HG03159 (cell line): Measurements from ENCODE around the gene IGSF8.

ENCODE experiments used
- ATAC-seq: cut with Tn5 transposase; IDR thresholded peaks from one replicate; pipeline ENCODE4 v1.9.1; 2021; ENCODE audit warnings: mild to moderate bottlenecking, moderate library complexity; ENCODE audit not compliant: unreplicated experiment

Gene IGSF8

DNA sequence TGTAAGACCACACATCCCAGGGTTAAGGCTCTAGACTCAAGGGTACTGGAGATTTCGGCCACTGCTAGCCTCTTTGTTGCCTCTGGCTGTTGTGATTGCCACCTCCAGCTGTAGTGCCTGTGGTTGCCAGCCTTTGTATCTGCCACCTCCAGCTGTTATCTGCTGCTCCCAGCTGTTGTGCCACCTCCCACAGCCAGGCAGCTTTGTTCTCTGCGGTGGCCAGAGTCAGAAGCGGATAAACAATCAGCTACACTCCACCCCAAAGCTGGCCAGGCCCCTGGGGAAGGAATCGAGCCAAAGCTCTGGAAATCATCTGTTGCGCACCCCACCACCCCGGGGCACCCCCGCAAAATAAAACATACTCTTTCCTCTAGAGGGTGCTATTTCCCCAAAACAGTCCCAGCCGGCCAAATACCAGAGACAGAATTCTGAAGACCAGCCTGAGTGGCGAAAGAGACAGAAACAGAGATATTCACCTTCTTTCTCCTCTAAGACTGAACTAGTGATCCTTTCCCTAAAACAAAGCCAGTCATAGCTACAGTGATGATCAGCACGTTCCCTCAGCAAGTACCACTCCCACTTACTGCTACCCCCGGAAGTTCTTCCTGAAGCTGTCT lies 51.8 kb downstream of the IGSF8 start:
- no peak for ATAC-seq

DNA sequence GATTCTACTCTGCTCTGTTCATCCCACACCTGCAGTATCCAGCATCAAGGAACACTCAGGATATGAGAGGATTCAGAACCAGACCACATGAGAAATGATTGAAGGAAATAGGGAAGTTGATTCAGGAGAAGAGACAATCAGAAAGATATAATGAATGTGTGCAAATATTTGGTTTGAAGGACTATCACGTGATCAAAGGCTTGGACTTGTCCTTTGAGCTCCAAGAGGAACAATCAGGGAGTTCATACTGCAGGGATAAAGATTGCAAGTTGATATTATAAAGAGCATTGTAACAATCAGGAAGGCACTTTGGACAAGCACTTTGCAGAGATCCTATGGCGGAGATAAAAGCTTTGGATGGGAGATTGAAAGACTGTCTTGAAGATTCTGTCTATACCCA lies 52.8 kb downstream of the IGSF8 start:
- no peak for ATAC-seq

DNA sequence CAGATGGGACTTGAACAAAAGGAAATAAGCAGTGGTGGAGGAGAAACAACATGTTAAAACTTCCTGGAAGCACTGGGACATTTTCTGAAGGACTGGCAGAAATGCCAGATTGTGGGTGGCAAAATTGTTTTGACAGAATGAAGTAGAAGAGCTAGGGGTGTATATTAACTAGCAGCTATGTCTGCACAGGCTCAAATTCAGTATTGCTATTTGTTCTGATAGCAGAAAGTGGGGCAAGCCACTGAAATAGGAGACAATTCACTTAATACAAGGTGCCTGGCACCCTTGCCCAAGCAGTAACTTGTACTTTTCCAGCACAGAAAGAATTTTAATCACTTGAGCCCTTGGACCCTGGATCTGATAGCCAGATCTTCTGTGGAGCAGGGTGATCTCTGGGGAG lies 54.9 kb downstream of the IGSF8 start:
- ATAC-seq: no peak
